HepG2 (cell line): ENCODE results near the gene CAMSAP3. TPM values are rescaled to one million over a fixed set of nuclear protein-coding genes. Genes with fewer than 3 reads are reported as not detected.

Source experiments
- ARHGAP35 ChIP-seq: sonication (generic); formaldehyde crosslinking; IDR thresholded peaks from 2 replicates; pipeline ENCODE4 v1.9.0; 2022; ENCODE audit warnings: mild to moderate bottlenecking, inconsistent platforms, moderate library complexity, missing genetic modification reagents, borderline replicate concordance
- DR1 ChIP-seq: sonication (generic); formaldehyde crosslinking; IDR thresholded peaks from 2 replicates; pipeline ENCODE4 v1.8.0; 2021; ENCODE audit warnings: mild to moderate bottlenecking, missing genetic modification reagents, inconsistent platforms
- EP300 ChIP-seq, 3 experiments: sonication (generic) in 1 of 3; formaldehyde crosslinking in 1 of 3; IDR thresholded peaks; 2 replicates each; pipeline versions ENCODE4 v1.5.1 to v1.6.1; 2011 to 2020; ENCODE audit warnings: low read depth in 2 of 3, low read length in 2 of 3, borderline replicate concordance in 1 of 3, improper control_type of control experiment in 1 of 3, mild to moderate bottlenecking in 1 of 3, missing genetic modification reagents in 1 of 3, moderate library complexity in 1 of 3
- GATA4 ChIP-seq: sonication (generic); IDR thresholded peaks from 2 replicates; pipeline ENCODE4 v1.6.1; 2016; ENCODE audit warnings: antibody characterized with exemption, low read depth, borderline replicate concordance
- GFI1 ChIP-seq: sonication (generic); formaldehyde crosslinking; IDR thresholded peaks from 2 replicates; pipeline ENCODE4 v1.5.0; 2020; ENCODE audit warnings: missing genetic modification reagents, mild to moderate bottlenecking, borderline replicate concordance
- KDM5B ChIP-seq: sonication (generic); formaldehyde crosslinking; IDR thresholded peaks from 2 replicates; pipeline ENCODE4 v1.4.0; 2020; ENCODE audit warnings: missing genetic modification reagents, mild to moderate bottlenecking, borderline replicate concordance
- MBD4 ChIP-seq: IDR thresholded peaks from 2 replicates; pipeline ENCODE4 v1.6.1; 2012; ENCODE audit warnings: low read length, inconsistent platforms, borderline replicate concordance
- MED1 ChIP-seq: sonication (generic); formaldehyde crosslinking; IDR thresholded peaks from 2 replicates; pipeline ENCODE4 v1.4.0; 2020; ENCODE audit warnings: missing genetic modification reagents
- MXD4 ChIP-seq: IDR thresholded peaks from 2 replicates; pipeline ENCODE4 v1.6.1; 2016; ENCODE audit warnings: mild to moderate bottlenecking, missing biosample characterization, missing genetic modification reagents
- NFE2L2 ChIP-seq: fragments of 150-350 bp; IDR thresholded peaks from 2 replicates; pipeline ENCODE4 v1.6.1; 2014; ENCODE audit warnings: low read length
- NKX3-1 ChIP-seq: sonication (generic); formaldehyde crosslinking; IDR thresholded peaks from 2 replicates; pipeline ENCODE4 v1.5.0; 2020; ENCODE audit warnings: missing genetic modification reagents
- NR2C2 ChIP-seq: sonication (generic); formaldehyde crosslinking; IDR thresholded peaks from 2 replicates; pipeline ENCODE4 v1.4.0; 2020; ENCODE audit warnings: missing genetic modification reagents, mild to moderate bottlenecking, moderate library complexity, borderline replicate concordance
- POLR2G ChIP-seq: fragments of 200-400 bp; formaldehyde crosslinking; IDR thresholded peaks from 2 replicates; pipeline ENCODE4 v1.6.1; 2018; ENCODE audit warnings: mild to moderate bottlenecking, low read depth, low read length, moderate library complexity
- RXRB ChIP-seq: IDR thresholded peaks from 2 replicates; pipeline ENCODE4 v1.6.1; 2016; ENCODE audit warnings: borderline replicate concordance, missing genetic modification reagents, missing compliant biosample characterization
- SPEN ChIP-seq: sonication (generic); formaldehyde crosslinking; IDR thresholded peaks from 2 replicates; pipeline ENCODE4 v1.5.1; 2020; ENCODE audit warnings: low read depth, mild to moderate bottlenecking, missing genetic modification reagents
- XRCC5 ChIP-seq: fragments of 200-400 bp; formaldehyde crosslinking; optimal IDR thresholded peaks from 2 replicates; pipeline ENCODE3; 2017; ENCODE audit warnings: mild to moderate bottlenecking, low read length
- ZBTB8A ChIP-seq: sonication (generic); formaldehyde crosslinking; IDR thresholded peaks from 2 replicates; pipeline ENCODE4 v1.4.0; 2020; ENCODE audit warnings: mild to moderate bottlenecking, low read depth, missing genetic modification reagents, borderline replicate concordance
- ZMYM4 ChIP-seq: sonication (generic); formaldehyde crosslinking; IDR thresholded peaks from 2 replicates; pipeline ENCODE4 v1.8.1; 2023; ENCODE audit warnings: mild to moderate bottlenecking, missing genetic modification reagents
- ZNF556 ChIP-seq: sonication (generic); formaldehyde crosslinking; IDR thresholded peaks from 2 replicates; pipeline ENCODE4 v1.4.0; 2020; ENCODE audit warnings: mild to moderate bottlenecking, missing genetic modification reagents, borderline replicate concordance
- ZNF572 ChIP-seq: sonication (generic); formaldehyde crosslinking; IDR thresholded peaks from 2 replicates; pipeline ENCODE4 v1.5.1; 2020; ENCODE audit warnings: mild to moderate bottlenecking, missing genetic modification reagents
- polyA plus RNA-seq, 8 experiments: library from polyadenylated mRNA; depleted of rRNA in 3 of 8; stranded (reverse) in 7 of 8; unstranded in 1 of 8; fragments of >200 nt; fragmentation: Illumina TruSeq in 4 of 8; extraction: Trizol in 4 of 8; gene quantifications; 2 replicates each; pipeline versions ENCODE4 v1.2.1 to v1.2.3, GENCODE V29; 2011 to 2016; ENCODE audit warnings: low read depth in 4 of 8, missing spikeins in 1 of 8, mixed read lengths in 1 of 8; ENCODE audit not compliant: insufficient read depth in 1 of 8
- total RNA-seq, 5 experiments: library from RNA; depleted of rRNA; stranded (reverse); fragments of >200 nt; fragmentation: Illumina TruSeq; extraction: Trizol; gene quantifications; 2 replicates each; pipeline ENCODE4 v1.2.3, GENCODE V29; 2016; ENCODE audit warnings: low read depth in 1 of 5
- TF ChIP-seq, protein P1 (sequence below): sonication (generic); IDR thresholded peaks from 2 replicates; pipeline ENCODE4 v1.6.1; 2016; ENCODE audit warnings: low read depth, borderline replicate concordance
- TF ChIP-seq, protein P2 (sequence below): IDR thresholded peaks from 2 replicates; pipeline ENCODE4 v1.6.1; 2012; ENCODE audit warnings: low read depth, low read length, improper control_type of control experiment
- TF ChIP-seq, protein P3 (sequence below): sonication (generic); formaldehyde crosslinking; IDR thresholded peaks from 2 replicates; pipeline ENCODE4 v1.5.1; 2020; ENCODE audit warnings: mild to moderate bottlenecking, missing genetic modification reagents, moderate library complexity
- TF ChIP-seq, protein P4 (sequence below): sonication (generic); formaldehyde crosslinking; IDR thresholded peaks from 2 replicates; pipeline ENCODE4 v1.8.0; 2022; ENCODE audit warnings: mild to moderate bottlenecking, missing genetic modification reagents, borderline replicate concordance

The CAMSAP3 gene
- total and polyA plus RNA-seq, 2 of the 13 experiments (the other 11 are each of a cell fraction or from before 2014, with no cell fraction given): 10.8 to 11.8 TPM

- TF ChIP-seq, protein P1, sequence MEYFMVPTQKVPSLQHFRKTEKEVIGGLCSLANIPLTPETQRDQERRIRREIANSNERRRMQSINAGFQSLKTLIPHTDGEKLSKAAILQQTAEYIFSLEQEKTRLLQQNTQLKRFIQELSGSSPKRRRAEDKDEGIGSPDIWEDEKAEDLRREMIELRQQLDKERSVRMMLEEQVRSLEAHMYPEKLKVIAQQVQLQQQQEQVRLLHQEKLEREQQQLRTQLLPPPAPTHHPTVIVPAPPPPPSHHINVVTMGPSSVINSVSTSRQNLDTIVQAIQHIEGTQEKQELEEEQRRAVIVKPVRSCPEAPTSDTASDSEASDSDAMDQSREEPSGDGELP: 0 out of 2 replicates have a peak, but pooled peaks have one; percentile 22
- TF ChIP-seq POLR2G (peak; percentile 77), SPEN (CRISPR knock-in tag) (peak; percentile 74; the same call in 1 of the 2 replicates), ZBTB8A (CRISPR knock-in tag) (no peak), EP300 (IDR thresholded peaks at IDR 0.05; ENCODE audit: low read depth in 2 of 2, low read length in 2 of 2) (no peak), EP300 (CRISPR knock-in tag; IDR thresholded peaks at IDR 0.05; ENCODE audit: borderline replicate concordance) (no peak), GATA4 (no peak; the same call in 1 of the 2 replicates), ZNF556 (CRISPR knock-in tag) (0 out of 2 replicates have a peak, but pooled peaks have one; percentile 42), MED1 (CRISPR knock-in tag) (0 out of 2 replicates have a peak, but pooled peaks have one; percentile 38), XRCC5 (no peak), DR1 (CRISPR knock-in tag) (peak; percentile 48; the same call in 1 of the 2 replicates), ZMYM4 (peak; percentile 33; the same call in 1 of the 2 replicates), GFI1 (CRISPR knock-in tag) (no peak), NFE2L2 (no peak), NR2C2 (CRISPR knock-in tag) (peak; percentile 76; the same call in 1 of the 2 replicates), MXD4 (no peak), ZNF572 (CRISPR knock-in tag) (no peak), ARHGAP35 (CRISPR knock-in tag) (no peak), RXRB (peak; percentile 29; the same call in 1 of the 2 replicates), NKX3-1 (no peak), KDM5B (CRISPR knock-in tag) (peak; percentile 61; the same call in 1 of the 2 replicates), MBD4 (no peak)
- TF ChIP-seq, protein P2, sequence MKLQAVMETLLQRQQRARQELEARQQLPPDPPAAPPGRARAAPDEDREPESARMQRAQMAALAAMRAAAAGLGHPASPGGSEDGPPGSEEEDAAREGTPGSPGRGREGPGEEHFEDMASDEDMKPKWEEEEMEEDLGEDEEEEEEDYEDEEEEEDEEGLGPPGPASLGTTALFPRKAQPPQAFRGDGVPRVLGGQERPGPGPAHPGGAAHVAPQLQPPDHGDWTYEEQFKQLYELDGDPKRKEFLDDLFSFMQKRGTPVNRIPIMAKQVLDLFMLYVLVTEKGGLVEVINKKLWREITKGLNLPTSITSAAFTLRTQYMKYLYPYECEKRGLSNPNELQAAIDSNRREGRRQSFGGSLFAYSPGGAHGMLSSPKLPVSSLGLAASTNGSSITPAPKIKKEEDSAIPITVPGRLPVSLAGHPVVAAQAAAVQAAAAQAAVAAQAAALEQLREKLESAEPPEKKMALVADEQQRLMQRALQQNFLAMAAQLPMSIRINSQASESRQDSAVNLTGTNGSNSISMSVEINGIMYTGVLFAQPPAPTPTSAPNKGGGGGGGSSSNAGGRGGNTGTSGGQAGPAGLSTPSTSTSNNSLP: no peak
- TF ChIP-seq, protein P3, sequence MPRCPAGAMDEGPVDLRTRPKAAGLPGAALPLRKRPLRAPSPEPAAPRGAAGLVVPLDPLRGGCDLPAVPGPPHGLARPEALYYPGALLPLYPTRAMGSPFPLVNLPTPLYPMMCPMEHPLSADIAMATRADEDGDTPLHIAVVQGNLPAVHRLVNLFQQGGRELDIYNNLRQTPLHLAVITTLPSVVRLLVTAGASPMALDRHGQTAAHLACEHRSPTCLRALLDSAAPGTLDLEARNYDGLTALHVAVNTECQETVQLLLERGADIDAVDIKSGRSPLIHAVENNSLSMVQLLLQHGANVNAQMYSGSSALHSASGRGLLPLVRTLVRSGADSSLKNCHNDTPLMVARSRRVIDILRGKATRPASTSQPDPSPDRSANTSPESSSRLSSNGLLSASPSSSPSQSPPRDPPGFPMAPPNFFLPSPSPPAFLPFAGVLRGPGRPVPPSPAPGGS (CRISPR knock-in tag): 0 out of 2 replicates have a peak, but pooled peaks have one; percentile 46
- TF ChIP-seq, protein P4, sequence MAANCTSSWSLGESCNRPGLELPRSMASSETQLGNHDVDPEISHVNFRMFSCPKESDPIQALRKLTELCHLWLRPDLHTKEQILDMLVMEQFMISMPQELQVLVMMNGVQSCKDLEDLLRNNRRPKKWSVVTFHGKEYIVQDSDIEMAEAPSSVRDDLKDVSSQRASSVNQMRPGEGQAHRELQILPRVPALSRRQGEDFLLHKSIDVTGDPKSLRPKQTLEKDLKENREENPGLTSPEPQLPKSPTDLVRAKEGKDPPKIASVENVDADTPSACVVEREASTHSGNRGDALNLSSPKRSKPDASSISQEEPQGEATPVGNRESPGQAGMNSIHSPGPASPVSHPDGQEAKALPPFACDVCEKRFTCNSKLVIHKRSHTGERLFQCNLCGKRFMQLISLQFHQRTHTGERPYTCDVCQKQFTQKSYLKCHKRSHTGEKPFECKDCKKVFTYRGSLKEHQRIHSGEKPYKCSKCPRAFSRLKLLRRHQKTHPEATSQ: 0 out of 2 replicates have a peak, but pooled peaks have one; percentile 33
These were observed 33.8 kb downstream of the CAMSAP3 start, which contains the start of the genes PET100 and XAB2 (continued) for GRCh38 chr19:7629347-7630054.
